ENCODE data around the gene ATP6V0E1.

Gene ATP6V0E1

DNA sequence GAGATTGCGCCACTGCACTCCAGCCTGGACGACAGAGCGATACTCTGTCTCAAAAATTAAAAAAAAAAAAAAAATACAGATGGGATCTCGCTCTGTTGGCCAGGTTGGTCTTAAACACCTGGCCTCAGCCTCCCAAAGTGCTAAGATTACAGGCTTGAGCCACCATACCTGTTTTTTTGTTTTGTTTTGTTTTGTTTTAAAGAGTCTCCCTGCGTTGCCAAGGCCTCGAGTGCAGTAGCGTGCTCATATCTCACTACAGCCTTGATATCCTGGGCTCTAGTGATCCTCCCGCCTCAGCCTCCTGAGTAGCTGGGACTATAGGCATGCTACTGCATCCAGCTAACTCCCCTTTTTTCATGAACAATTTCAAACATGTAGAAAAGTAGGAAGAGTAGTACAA, 7.2 kb downstream of the ATP6V0E1 start:
- Histone ChIP-seq H3K27ac (replicated peaks) (no peak overlapping the region), H3K27me3 (ENCODE audit: insufficient read depth, poor library complexity, severe bottlenecking) (no peaks in the 10 kb centered on the region), H3K4me3 (replicated peaks; ENCODE audit: insufficient read depth, low read length) (no peak overlapping the region)
- no peak for DNase-seq (ENCODE audit: low read depth in 1 of 2, low spot score in 1 of 2)
- TF ChIP-seq, protein P1, sequence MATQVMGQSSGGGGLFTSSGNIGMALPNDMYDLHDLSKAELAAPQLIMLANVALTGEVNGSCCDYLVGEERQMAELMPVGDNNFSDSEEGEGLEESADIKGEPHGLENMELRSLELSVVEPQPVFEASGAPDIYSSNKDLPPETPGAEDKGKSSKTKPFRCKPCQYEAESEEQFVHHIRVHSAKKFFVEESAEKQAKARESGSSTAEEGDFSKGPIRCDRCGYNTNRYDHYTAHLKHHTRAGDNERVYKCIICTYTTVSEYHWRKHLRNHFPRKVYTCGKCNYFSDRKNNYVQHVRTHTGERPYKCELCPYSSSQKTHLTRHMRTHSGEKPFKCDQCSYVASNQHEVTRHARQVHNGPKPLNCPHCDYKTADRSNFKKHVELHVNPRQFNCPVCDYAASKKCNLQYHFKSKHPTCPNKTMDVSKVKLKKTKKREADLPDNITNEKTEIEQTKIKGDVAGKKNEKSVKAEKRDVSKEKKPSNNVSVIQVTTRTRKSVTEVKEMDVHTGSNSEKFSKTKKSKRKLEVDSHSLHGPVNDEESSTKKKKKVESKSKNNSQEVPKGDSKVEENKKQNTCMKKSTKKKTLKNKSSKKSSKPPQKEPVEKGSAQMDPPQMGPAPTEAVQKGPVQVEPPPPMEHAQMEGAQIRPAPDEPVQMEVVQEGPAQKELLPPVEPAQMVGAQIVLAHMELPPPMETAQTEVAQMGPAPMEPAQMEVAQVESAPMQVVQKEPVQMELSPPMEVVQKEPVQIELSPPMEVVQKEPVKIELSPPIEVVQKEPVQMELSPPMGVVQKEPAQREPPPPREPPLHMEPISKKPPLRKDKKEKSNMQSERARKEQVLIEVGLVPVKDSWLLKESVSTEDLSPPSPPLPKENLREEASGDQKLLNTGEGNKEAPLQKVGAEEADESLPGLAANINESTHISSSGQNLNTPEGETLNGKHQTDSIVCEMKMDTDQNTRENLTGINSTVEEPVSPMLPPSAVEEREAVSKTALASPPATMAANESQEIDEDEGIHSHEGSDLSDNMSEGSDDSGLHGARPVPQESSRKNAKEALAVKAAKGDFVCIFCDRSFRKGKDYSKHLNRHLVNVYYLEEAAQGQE (IDR thresholded peaks at IDR 0.05; ENCODE audit: insufficient replicate concordance, low read depth) = no peak
- TF ChIP-seq SPI1 (IDR thresholded peaks at IDR 0.05; ENCODE audit: borderline replicate concordance, low read depth) = no peak
- TF ChIP-seq, protein P2, sequence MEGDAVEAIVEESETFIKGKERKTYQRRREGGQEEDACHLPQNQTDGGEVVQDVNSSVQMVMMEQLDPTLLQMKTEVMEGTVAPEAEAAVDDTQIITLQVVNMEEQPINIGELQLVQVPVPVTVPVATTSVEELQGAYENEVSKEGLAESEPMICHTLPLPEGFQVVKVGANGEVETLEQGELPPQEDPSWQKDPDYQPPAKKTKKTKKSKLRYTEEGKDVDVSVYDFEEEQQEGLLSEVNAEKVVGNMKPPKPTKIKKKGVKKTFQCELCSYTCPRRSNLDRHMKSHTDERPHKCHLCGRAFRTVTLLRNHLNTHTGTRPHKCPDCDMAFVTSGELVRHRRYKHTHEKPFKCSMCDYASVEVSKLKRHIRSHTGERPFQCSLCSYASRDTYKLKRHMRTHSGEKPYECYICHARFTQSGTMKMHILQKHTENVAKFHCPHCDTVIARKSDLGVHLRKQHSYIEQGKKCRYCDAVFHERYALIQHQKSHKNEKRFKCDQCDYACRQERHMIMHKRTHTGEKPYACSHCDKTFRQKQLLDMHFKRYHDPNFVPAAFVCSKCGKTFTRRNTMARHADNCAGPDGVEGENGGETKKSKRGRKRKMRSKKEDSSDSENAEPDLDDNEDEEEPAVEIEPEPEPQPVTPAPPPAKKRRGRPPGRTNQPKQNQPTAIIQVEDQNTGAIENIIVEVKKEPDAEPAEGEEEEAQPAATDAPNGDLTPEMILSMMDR (IDR thresholded peaks at IDR 0.05; ENCODE audit: insufficient read depth, low read length) = no peak

DNA sequence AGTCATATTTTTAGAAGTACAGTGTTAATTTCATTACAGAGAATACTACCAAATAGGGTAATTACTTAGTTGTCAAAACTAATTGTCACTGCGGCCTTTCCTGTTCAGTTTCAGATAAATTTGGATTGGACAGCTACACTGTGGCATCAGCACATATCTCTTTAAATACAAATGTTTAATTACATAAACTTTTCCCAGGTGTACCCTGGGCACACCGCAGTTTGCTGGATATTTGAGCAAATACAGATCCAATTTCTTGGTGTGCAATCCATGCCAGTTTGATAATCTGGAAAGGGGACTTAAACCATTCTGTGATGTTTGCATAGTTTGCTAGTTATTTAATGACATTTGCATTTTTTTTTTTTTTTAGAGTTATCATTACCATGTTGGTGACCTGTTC, 10.8 kb downstream of the ATP6V0E1 start:
- TF ChIP-seq, protein P1 (IDR thresholded peaks at IDR 0.05; ENCODE audit: insufficient replicate concordance, low read depth) = no peak
- no peak for TF ChIP-seq POLR2AphosphoS5 (IDR thresholded peaks at IDR 0.05; ENCODE audit: low read depth)
- TF ChIP-seq, protein P2 (IDR thresholded peaks at IDR 0.05; ENCODE audit: insufficient read depth, low read length) = no peak
- TF ChIP-seq SPI1 (IDR thresholded peaks at IDR 0.05; ENCODE audit: borderline replicate concordance, low read depth) = no peak
- TF ChIP-seq GABPA (IDR thresholded peaks at IDR 0.05; ENCODE audit: low read depth) = no peak
- no peak for DNase-seq (ENCODE audit: low read depth in 1 of 2, low spot score in 1 of 2)
- Histone ChIP-seq H3K27me3 (ENCODE audit: insufficient read depth, poor library complexity, severe bottlenecking) (no peaks in the 10 kb centered on the region), H3K4me3 (replicated peaks; ENCODE audit: insufficient read depth, low read length) (no peak overlapping the region), H3K27ac (replicated peaks) (no peak overlapping the region)

DNA sequence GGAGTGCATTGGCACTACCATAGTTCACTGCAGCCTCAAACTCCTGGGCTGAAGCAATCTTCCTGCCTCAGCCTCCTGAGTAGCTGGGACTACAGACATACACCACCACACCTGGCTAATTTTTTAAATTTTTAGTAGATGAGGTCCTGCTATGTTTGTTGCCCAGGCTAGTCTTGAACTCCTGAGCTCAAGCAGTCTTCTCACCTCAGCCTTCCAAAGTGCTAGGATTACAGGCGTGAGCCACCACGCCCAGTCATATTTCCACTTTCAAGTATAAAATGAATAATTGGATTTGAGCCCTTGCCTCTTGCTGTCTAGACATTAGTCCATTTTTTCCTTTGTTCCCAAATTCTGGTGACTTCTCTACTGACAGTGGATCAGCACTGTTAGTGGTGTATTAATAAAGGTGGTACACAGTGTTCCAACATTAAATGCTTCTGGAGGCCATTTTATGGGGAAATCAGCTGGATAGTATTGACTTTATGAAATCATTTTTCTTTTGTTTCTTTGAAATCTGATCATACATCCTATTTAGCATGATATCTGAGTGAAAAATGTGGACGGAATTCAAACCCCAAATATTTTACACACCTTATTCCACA, 15.9 kb downstream of the ATP6V0E1 start:
- Histone ChIP-seq H3K27me3 (ENCODE audit: insufficient read depth, poor library complexity, severe bottlenecking) (no peaks in the 10 kb centered on the region), H3K27ac (replicated peaks) (no peak overlapping the region), H3K4me3 (replicated peaks; ENCODE audit: insufficient read depth, low read length) (no peak overlapping the region)
- TF ChIP-seq GABPA (IDR thresholded peaks at IDR 0.05; ENCODE audit: low read depth) (no peak), SPI1 (IDR thresholded peaks at IDR 0.05; ENCODE audit: borderline replicate concordance, low read depth) (no peak), POLR2AphosphoS5 (IDR thresholded peaks at IDR 0.05; ENCODE audit: low read depth) (no peak)
- TF ChIP-seq, protein P1 (IDR thresholded peaks at IDR 0.05; ENCODE audit: insufficient replicate concordance, low read depth) = no peak
- TF ChIP-seq, protein P2 (IDR thresholded peaks at IDR 0.05; ENCODE audit: insufficient read depth, low read length) = no peak
- no peak for DNase-seq (ENCODE audit: low read depth in 1 of 2, low spot score in 1 of 2)

Measured in HL-60 (cell line).